Body of pancreas (tissue), 4 donors: ENCODE measurements around the gene KMT5C.

Source experiments
- POLR2A ChIP-seq, 3 donors: fragments of 450-650 bp; IDR thresholded peaks; one replicate each; pipeline ENCODE4 v1.6.1; 2016; ENCODE audit warnings: antibody characterized with exemption in 3 of 3, mild to moderate bottlenecking in 2 of 3
- TF ChIP-seq, protein P1 (sequence below), 7 experiments: fragments of 450-650 bp in 4 of 7; fragments of 200-600 bp in 3 of 7; sonication (generic) in 3 of 7; IDR thresholded peaks; one replicate each; pipeline ENCODE4 v1.5.1; 2016 to 2019; ENCODE audit warnings: antibody characterized with exemption in 7 of 7

DNA sequence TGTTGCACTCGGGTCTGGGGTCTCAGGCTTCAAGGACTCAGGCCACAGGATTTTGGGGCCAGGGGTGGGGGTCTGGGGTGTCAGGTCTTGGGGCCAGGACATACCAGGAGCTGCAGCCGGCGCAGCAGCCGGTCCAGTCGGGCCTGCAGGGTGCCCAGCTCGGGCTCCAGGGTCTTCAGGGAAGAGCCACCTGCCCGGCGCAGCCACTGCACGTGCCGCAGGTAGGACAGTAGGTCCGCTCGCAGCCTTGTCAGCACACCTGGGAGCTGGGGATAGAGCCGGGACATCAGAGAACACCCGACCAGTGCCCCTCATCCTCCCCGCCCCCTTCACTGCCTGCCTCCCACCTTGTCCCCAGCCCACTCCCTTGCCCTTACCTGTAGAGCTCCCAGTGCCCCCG, 28.4 kb downstream of the KMT5C start:
- no peak for TF ChIP-seq POLR2A (IDR thresholded peaks at IDR 0.05)
- TF ChIP-seq, protein P1, sequence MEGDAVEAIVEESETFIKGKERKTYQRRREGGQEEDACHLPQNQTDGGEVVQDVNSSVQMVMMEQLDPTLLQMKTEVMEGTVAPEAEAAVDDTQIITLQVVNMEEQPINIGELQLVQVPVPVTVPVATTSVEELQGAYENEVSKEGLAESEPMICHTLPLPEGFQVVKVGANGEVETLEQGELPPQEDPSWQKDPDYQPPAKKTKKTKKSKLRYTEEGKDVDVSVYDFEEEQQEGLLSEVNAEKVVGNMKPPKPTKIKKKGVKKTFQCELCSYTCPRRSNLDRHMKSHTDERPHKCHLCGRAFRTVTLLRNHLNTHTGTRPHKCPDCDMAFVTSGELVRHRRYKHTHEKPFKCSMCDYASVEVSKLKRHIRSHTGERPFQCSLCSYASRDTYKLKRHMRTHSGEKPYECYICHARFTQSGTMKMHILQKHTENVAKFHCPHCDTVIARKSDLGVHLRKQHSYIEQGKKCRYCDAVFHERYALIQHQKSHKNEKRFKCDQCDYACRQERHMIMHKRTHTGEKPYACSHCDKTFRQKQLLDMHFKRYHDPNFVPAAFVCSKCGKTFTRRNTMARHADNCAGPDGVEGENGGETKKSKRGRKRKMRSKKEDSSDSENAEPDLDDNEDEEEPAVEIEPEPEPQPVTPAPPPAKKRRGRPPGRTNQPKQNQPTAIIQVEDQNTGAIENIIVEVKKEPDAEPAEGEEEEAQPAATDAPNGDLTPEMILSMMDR (IDR thresholded peaks at IDR 0.05): no peak
